HK-2 (cell line): Measurements from ENCODE around the gene GALK2.
A peak's percentile ranks its signal among the peaks of the same experiment; 100 is the strongest.

Source experiments
- DNase-seq: peaks from one replicate; pipeline ENCODE4 v3.0.0-alpha.2; 2018; ENCODE audit not compliant: unreplicated experiment

The GALK2 gene

DNA sequence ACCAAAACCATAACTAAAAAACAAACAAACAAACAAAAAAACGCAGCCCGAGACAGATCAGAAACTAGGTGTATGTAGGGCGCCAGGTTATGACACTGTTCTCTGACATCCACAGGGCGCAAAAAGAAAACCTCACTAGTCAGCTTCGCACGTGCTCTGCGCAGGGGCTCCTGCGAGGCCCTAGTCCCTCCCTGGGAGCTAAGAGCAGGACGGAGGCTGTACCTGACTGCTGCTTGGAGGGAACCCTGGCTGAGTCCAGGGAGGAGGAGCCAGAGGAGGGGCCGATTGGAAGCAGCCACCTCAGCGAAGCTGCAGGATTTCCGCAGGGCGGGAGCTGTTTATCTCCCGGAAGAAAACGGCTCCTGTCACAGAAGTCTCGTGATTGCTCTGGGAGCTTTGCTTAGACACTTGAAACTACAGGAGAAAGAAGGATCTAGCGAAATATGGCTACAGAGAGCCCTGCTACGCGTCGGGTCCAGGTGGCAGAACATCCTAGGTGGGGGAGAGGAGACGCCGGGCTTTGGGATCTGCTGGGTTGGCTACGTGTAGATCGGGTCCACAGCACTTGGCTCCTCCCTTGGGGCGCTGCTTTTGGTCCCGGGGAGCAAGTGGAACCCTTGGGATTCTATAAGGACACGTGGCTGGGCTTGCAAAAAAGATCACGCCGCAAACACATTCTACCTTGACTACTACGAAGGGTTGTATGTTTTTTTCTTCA, at the start of gene GALK2:
Gene GALK2, plus strand, starts transcription at position 368 of the 718 bp plus-strand sequence. Its CDS starts 76 bp downstream, at position 444.
- peak; percentile 83 for DNase-seq

DNA sequence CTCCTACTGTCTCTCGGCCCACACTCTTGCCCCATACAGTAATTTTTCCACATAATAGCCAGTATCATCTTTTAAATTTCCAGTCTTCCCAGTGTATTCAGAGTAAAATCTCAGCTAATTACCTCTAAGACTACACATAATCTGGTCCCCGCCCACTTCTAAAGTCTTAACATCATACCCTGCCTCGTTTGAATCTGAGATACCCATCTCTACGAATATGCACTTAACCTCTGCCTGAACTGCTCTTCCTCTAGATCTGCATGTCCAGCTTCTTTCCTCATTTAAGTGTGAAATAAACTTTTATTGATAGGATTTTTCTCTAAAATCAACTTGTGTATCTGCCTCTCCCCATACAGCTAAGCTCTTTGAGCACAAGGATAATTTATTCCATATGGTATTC, 49.2 kb upstream of the GALK2 start:
- DNase-seq, result no peak

DNA sequence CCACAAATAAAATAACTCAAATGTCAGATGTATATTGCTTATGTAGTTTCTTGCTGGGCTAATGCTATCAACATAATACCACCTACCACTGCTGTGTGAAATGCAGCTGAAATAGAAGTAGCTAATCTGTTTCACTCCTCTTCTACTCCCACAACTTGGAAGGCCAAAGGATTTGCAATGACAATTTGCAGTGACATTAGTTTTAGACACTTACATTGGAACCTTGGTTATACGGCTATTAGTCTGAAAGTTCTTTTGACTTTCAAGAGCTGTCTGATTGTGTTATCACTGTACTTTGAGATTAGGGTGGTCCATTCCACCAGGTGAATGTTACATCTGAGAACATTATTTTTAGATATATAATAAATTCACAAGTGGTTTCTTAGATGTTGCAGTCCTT, 48.1 kb upstream of the GALK2 start:
- DNase-seq, result no peak

DNA sequence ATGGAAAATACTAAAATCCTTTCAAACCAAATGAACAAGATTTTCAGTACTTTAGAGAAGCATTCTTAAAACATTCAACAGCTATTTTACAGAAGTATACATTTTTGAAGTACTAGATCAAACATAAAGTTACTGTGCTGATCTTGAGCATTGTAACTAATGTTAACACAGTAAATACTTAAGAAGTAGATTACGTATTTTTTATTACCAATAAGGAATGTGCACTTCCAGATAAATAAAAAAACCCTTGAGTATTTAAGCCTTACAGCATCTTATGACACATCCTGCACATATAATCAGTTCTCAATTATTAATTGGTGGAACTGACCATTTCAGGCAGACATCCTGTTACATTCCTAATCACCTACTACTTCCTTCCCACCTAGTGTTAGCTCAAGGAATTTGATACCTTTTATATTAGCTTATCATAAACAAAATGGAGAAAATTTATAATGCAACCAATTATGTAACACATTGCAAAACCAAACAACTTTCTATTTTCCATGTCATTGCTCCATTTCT, 47.4 kb upstream of the GALK2 start:
- no peak for DNase-seq

DNA sequence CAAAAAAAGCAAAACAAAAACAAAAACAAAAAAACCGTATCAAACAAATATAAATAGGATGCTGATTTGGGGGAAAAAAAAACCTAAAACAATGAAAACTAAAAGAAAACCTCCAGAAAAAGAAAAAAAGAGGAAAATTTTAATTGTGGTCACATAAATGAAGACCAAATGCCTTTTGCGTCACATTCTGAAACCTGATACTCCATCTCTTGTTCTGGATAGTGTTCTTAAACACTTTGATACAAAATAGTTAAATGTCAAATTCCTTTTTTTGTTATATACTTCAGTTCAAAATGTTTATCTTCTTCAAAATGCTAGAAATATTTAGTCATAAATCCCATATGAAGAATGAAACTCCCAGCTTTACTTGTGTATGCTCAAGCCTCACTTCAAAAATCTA, 45.7 kb upstream of the GALK2 start:
- DNase-seq, result no peak

DNA sequence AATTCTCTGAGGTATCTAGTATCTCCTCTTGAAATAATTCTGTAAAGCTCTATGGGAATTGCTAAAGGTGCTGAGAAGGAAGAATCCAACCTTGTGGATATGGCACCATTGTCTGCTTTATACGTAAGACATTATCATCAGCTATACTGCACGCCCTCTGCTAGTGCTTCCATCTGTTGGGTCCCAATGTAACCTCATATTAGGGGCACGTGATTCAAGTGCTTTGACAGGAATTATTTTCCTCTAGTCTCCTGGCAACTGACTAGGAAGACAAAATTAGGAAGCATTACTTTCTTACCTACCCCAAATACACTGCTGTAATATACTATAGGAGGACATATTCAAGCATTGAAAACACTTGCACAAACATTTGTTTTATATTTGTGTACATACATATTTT, 38.6 kb upstream of the GALK2 start:
- DNase-seq, result no peak

DNA sequence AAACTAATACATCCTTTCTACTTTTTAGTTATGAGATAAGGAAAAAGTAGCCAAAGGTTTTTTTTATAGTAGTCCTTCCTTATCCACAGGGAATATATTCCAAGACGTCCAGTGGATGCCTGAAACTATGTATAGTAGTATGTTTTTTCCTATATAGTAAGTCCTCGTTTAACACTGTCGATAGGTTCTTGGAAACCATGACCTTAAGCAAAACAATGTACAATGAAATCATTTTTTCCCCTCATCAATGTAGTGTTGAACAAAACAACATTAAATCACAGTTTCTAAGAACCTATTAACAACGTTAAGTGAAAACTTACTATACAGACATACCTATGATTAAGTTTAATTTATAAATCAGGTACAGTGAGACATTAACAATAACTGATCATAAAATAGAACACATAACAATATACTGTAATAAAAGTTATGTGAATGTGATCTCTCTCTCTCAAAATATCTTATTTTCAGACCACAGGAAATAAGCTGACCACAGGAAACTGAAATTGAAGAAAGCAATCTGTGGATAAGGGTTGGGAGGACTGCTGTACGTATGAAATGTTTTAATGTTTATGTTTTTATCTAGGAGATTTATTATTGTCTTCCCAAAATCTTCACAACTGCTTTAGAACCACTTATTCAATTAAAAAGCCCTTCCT, 35.2 kb upstream of the GALK2 start:
- DNase-seq, result no peak

DNA sequence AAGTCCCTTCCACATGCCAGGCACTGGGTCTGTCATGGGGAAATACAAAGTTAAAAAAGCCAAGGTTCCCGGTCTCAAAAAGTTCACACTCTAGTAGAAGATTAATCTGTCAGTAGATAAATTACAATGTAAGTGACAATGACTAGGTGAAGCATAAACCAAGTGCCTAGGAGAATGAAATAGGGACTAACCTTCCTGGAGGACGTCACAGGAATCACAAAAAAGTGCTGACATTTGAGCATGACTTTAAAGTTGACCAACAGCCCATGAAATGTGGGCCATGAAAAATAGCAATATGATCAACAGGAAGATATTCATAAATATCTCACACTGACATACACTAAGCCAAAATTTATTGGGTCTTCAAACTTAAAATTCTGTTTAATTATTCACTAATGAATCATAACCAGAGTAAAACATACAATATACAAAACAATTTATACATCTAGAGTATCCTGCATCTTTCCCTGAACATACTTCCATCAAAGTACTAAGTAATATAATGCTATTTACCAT, 34.6 kb upstream of the GALK2 start:
- no peak for DNase-seq

DNA sequence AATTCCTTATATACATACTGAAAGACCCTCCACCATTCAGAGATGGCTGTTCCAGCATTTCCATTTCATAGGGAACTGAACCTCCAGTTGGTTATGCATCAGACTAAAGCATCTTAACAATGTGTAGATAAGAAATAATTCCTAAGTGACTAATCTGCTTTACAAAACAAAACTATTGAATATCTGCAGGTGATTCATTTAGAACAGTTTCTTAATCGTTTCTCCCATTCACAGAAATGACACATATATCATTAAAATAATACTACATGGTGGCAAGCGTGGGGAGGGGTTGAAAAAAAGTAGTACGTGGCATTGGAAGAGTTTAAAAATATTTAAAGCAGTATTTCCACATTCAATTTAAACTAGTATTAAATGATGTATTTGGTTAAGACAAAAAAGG, 34.1 kb upstream of the GALK2 start:
- DNase-seq, result no peak

DNA sequence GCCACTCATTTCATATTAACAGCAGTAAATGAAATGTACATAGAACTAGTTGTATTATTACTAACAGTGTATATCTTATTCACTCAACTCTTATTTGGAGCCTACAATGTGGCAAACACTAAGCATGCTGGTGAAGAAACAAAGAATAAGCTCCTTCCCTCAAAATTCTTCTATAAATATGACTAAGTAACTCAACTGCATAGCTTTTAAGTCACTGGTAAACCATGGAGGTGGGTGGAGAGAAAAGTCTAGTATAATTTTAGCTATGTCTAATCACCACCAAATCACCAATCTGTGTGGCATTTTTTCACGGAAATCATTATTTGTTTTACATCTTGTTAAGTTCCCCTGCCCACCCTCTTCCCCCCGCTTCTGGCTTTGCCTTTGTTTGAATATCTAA, 32.2 kb upstream of the GALK2 start:
- no peak for DNase-seq

DNA sequence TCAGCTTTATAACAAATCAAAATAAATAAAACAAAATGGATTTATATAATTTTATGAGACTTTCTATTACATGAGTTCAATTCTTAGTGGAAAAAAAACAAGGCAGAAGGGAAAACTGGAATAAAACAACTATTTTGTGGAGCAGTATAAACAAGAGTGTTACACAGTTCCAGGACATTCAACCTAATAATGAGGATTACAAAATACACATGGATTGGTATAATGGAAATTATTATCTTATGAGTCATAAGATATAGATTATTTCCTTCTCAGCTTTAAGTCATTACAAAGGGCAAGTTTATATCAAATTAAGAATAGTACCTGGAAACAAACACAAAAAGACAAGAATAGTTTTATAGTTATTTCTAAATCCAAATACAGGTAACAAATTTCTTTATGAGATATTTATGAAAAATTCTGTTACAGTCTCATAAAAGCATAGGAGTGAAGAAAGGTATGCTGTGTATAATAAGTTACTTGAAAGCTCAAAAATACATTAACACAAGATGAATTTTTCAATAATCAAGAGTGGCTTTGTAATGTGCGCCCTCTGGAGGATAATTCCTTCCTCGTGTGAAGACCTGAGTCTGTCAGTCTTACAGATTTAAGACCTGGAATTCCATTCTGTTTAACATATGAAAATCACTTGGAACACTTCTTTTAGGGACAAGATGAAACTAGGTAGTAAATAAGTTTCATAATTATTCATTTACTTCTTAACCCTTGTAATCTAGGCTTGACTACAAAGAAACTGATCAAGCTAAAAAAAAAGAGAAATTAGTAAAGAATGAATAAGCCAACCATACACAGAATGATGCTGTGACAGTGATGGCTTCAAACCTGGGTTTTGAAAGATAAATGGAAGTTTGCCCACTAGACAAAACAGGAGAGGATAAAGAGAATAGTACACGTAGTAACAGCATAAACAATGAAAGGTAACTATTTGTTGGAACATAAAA, 24.1 kb upstream of the GALK2 start:
- no peak for DNase-seq

DNA sequence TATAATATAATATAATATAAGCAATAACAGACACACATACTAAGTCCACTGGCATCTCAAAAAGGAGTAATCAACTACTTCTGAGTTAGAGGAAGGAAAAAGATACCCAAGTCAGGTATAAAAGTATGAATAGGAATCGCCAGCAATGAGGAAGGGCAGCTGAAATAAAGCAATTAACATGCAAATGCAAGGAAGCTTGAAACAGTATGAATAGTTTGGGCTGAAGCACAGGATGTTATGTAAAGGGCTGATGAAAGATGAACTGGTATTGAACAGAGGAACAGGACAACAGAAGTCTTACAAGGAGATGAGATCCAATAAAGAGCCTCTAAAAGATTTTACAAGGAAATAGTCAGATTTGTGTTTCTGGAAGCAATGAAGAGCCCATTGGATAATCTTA, 21.7 kb upstream of the GALK2 start:
- no peak for DNase-seq

DNA sequence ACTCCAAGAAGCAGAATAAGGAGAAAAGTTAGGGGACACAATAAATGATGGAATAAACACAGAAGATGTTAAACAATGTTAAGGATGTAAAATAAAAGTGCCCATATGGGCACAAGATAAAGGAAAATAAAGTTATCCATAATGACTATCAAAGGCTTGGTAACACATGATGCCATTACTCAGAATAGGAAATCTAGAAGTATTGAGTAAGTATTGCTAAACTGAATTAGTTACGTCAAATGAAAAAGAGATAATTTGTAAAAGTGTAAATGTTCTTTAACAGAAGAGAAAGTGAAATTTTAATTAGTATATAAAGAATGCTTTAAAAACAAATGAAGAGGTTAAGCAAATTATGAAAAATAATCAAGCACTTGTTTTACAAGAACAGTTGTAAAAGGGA, 21.3 kb upstream of the GALK2 start:
- no peak for DNase-seq

DNA sequence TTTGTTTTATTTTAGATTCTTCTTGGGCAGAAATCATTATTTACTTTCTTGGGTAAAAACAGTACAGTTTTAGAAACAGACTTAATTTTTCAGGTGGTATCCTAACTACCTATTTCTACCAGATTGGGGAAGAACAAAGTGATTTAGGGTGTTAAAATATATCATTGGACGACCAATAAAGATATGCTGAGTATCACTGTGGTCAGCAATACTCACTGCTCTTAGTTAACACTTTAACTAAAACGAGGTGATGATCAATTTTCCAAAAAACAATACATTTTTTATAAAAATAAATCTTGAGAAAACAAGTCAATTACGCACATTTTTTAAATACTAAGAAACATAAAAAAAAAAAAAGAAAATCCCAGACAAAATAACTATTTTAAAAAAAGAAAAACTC, 18.2 kb upstream of the GALK2 start:
- DNase-seq, result no peak

DNA sequence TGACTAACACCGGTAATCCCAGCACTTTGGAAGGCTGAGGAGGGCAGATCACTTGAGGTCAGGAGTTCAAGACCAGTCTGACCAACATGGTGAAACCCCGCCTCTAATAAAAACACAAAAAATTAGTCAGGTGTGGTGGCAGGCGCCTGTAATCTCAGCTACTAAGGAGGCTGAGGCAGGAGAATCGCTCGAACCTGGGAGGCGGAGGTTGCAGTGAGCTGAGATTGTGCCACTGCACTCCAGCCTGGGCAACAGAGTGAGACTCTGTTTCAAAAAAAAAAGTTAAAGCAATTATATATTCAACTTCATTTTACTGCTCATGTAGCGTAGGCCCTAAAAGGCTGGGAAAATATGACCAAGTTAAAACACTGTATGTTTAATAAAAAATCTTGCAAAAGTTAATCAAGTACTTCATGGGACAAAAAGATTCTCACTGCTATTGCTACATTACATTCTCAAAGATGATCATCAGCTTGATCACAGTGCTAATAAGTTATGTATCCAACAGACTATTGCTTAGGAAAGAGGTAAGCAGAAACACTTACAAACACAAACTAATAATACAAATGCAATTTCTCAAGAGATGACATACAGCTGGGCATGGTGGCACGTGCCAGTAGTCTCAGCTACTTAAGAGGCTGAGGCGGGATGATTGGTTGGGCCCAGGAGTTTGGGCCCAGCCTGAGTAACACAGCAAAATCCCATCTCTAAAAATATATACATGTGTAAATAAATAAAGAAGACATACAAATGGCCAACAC, 17.3 kb upstream of the GALK2 start:
- no peak for DNase-seq

DNA sequence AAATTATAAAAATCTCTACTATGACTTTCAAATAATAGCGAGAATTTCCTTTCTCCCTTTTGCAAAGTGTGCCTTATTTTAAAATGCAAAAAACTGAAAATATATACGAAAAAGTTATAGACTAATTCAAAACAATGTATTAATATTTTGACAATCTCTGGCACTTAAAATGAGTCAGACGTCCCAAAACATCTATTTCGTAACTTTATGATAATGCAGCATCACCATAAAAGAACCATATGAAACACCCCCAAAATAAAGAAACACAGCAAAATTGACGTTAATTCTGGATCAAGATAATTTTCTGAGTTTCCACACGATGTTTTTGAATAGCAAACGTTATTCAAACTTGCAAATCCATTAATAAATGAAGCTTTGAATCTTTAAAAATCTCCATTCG, 15.7 kb upstream of the GALK2 start:
- DNase-seq, result no peak

DNA sequence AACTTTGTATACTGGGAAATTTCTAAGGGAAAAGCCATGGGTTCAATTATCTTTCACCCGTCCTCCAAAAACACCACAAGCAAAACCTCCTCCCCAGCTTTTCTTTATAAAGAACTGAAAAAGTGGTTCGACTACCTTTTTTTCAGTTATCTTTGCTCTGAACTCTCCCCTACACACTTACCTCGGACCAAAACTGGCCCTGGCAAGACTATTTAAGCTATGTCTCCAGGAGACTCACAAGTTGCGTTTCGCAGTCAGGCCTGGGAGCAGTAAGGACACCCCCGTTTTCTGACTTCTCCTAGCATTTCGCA, 15.3 kb upstream of the GALK2 start:
- DNase-seq, result no peak

DNA sequence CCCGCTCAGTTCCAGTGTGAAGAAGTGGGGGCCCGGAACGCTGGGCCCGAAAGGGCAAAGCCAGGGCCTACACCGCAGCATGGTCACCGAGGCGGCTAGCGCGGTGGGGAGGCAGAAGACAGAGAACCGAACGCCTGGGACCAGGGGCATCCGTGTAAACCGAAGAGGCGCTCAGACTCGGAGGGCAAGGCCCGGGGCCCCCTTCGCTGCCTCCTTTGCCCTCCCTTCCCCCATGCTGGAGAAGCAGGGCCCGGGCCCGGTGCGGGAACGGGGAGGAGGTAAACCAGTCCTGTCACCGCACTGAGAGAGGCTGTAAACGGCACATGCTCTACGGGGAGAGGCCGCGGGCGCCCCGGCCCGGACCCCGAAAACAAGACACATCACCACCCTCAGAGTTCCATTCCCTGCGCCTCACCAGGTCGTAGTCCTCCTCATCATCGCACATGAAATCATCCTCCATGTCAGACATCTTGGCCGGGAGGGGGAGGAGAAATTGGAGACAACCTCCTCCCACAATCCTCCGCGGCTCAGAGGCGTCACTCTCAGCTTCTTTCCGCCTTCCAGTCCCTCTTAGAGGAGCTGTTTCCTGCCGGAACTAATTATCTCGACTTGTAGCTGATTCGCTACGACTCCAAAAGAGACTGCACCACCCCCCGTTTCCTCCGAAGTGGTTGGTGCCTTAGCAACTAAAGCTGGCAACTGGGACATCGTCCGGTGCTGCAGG, 14.8 kb upstream of the GALK2 start, which contains the start of gene COPS2:
Gene COPS2, minus strand, starts transcription at position 490 of the 724 bp plus-strand sequence. Its CDS starts 21 bp downstream, at position 469.
- peak; percentile 85 for DNase-seq

DNA sequence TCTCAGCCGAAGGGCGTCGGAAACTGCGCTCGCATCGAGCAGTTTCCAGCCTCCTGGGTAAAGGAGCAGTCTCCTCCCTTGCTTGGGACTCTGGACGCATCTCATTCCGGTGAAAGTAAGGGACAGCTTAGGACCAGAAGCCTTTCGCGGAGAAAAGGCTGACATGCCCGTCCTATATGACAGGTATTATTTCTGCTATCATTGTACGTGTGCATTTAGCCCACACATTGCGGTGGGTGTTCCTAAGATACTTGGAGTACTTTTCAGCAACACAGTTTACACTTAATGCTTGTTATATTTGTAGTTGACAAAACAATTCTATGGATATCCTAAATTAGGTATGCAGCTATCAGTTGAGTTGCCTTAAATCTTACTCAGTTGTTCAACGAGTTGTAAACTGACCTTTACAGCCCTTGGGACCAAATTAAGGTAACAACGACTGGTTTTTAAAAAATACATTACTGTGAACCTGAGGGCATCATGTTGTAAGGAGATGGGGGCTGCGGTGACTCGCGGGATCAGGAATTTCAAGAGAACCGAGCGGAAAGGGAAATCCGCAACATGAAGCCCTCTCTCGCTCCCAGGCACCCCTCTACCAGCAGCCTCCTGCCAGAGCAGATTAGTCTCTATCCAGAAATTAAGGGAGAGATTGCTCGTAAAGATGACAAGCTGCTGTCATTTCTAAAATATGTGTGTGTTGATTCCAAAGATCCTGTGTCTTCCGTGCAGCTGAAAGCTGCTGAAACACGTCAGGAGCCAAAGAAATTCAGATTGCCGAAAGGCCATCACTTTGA, 14.0 kb upstream of the GALK2 start:
- DNase-seq, result no peak

DNA sequence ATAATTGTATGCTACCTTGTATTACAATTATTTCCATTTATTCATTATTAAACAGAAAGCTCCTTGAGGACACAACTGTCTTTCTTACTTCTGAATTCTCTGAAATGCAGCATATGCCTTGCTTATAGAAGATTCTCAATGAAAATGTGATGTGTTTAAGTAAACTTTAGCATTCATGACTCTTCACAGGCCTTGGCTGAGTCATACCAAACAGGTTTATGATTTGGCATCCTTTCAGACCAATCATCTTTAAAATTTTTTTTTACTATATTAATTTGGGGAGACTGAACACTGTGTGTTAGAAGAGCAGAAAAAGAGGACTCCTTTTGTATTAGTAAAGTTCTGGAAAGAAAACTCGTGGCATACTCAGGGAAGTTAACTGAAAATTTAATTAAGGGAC, 6.4 kb upstream of the GALK2 start:
- DNase-seq, result no peak
